ENCODE results near the gene MSLN.
A peak's percentile ranks its signal among the peaks of the same experiment; 100 is the strongest.

MSLN gene

GRCh38 chr16:794853-795466 is 34.4 kb downstream of the MSLN start:
- no peak for DNase-seq

- DNase-seq = no peak
These were observed 35.2 kb downstream of the MSLN start for GRCh38 chr16:795580-796229.

GRCh38 chr16:796296-797119 is 36.0 kb downstream of the MSLN start:
- DNase-seq = no peak

- no peak for DNase-seq
These were observed 36.5 kb downstream of the MSLN start for GRCh38 chr16:797120-797420.

GRCh38 chr16:797686-798085 is 37.2 kb downstream of the MSLN start:
- DNase-seq = no peak

GRCh38 chr16:798666-799065 is 38.1 kb downstream of the MSLN start:
- no peak for DNase-seq

- no peak for DNase-seq
These were observed 38.8 kb downstream of the MSLN start for GRCh38 chr16:799111-799947.

GRCh38 chr16:799948-800833 is 39.7 kb downstream of the MSLN start, which contains the start of gene GNG13:
GNG13 (minus strand) TSS chr16:800734; CDS start chr16:799077, 1,657 bp downstream.
- DNase-seq = no peak

- no peak for DNase-seq
These were observed 40.4 kb downstream of the MSLN start for GRCh38 chr16:800834-801511.

GRCh38 chr16:801584-802363 is 41.2 kb downstream of the MSLN start:
- DNase-seq = no peak

GRCh38 chr16:802461-802860 is 41.9 kb downstream of the MSLN start:
- no peak for DNase-seq

GRCh38 chr16:802914-803753 is 42.6 kb downstream of the MSLN start:
- DNase-seq = no peak

GRCh38 chr16:803754-804080 is 43.2 kb downstream of the MSLN start:
- DNase-seq = no peak

- DNase-seq = no peak
These were observed 43.9 kb downstream of the MSLN start for GRCh38 chr16:804193-805048.

- DNase-seq = no peak
These were observed 44.9 kb downstream of the MSLN start for GRCh38 chr16:805474-805873.

- peak; percentile 90 for DNase-seq
These were observed 47.0 kb downstream of the MSLN start for GRCh38 chr16:807347-808084.

- DNase-seq = no peak
These were observed 47.5 kb downstream of the MSLN start for GRCh38 chr16:808085-808386.

- peak; percentile 60 for DNase-seq
These were observed 52.8 kb downstream of the MSLN start for GRCh38 chr16:813204-813915.
